SK-N-SH treated with all-trans-retinoic acid at 6 μM for 48 hours (cell line): ENCODE data around the gene USH2A.

Source experiments
- ARNTL ChIP-seq: fragments of 450-650 bp; formaldehyde crosslinking; IDR thresholded peaks from 2 replicates; pipeline ENCODE4 v1.5.0; 2020; ENCODE audit warnings: low read depth, mild to moderate bottlenecking, moderate library complexity, borderline replicate concordance
- CSDC2 ChIP-seq: fragments of 250-450 bp; sonication (Bioruptor Pico); IDR thresholded peaks from 2 replicates; pipeline ENCODE4 v1.5.0; 2020; ENCODE audit warnings: mild to moderate bottlenecking, moderate library complexity
- ESRRG ChIP-seq: fragments of 250-450 bp; sonication (Bioruptor Pico); IDR thresholded peaks from 2 replicates; pipeline ENCODE4 v1.6.1; 2021; ENCODE audit warnings: mild to moderate bottlenecking
- GLIS3 ChIP-seq: fragments of 250-450 bp; sonication (Bioruptor Pico); IDR thresholded peaks from 2 replicates; pipeline ENCODE4 v1.5.0; 2020; ENCODE audit warnings: mild to moderate bottlenecking, moderate library complexity
- ISL1 ChIP-seq: fragments of 250-450 bp; sonication (Bioruptor Pico); IDR thresholded peaks from 2 replicates; pipeline ENCODE4 v2.1.2; 2022; ENCODE audit warnings: mild to moderate bottlenecking, moderate library complexity
- PATZ1 ChIP-seq: fragments of 250-450 bp; sonication (Bioruptor Pico); IDR thresholded peaks from 2 replicates; pipeline ENCODE4 v1.8.0; 2020; ENCODE audit warnings: mild to moderate bottlenecking, moderate library complexity, borderline replicate concordance
- POU6F1 ChIP-seq: fragments of 250-450 bp; sonication (Bioruptor Pico); IDR thresholded peaks from 2 replicates; pipeline ENCODE4 v1.8.0; 2021; ENCODE audit warnings: low read depth, mild to moderate bottlenecking, moderate library complexity, borderline replicate concordance
- PPARA ChIP-seq: fragments of 250-450 bp; sonication (Bioruptor Pico); IDR thresholded peaks from 2 replicates; pipeline ENCODE4 v1.5.0; 2020; ENCODE audit warnings: mild to moderate bottlenecking, borderline replicate concordance
- RARB ChIP-seq: fragments of 250-450 bp; sonication (Bioruptor Pico); IDR thresholded peaks from 2 replicates; pipeline ENCODE4 v1.8.0; 2021; ENCODE audit warnings: mild to moderate bottlenecking, moderate library complexity
- SNAI2 ChIP-seq: fragments of 250-450 bp; sonication (Bioruptor Pico); IDR thresholded peaks from 2 replicates; pipeline ENCODE4 v1.5.0; 2020; ENCODE audit warnings: mild to moderate bottlenecking, moderate library complexity
- TOX ChIP-seq: fragments of 250-450 bp; sonication (Bioruptor Pico); IDR thresholded peaks from 2 replicates; pipeline ENCODE4 v1.8.0; 2021; ENCODE audit warnings: mild to moderate bottlenecking, moderate library complexity, borderline replicate concordance
- TSHZ2 ChIP-seq: fragments of 250-450 bp; sonication (Bioruptor Pico); IDR thresholded peaks from 2 replicates; pipeline ENCODE4 v1.5.0; 2020; ENCODE audit warnings: mild to moderate bottlenecking, moderate library complexity
- ZFP3 ChIP-seq: fragments of 250-450 bp; sonication (Bioruptor Pico); IDR thresholded peaks from 2 replicates; pipeline ENCODE4 v1.5.0; 2020; ENCODE audit warnings: mild to moderate bottlenecking, moderate library complexity

- TF ChIP-seq PATZ1 (CRISPR knock-in tag) (no peak), GLIS3 (no peak), POU6F1 (CRISPR knock-in tag) (no peak), ZFP3 (no peak), RARB (no peak), CSDC2 (no peak), ESRRG (no peak), PPARA (CRISPR knock-in tag) (no peak), TOX (CRISPR knock-in tag) (no peak), TSHZ2 (CRISPR knock-in tag) (no peak), SNAI2 (CRISPR knock-in tag) (no peak), ISL1 (CRISPR knock-in tag) (no peak), ARNTL (CRISPR knock-in tag) (no peak)
These were observed 674.8 kb downstream of the USH2A start for GRCh38 chr1:215748431-215748830.
